Left renal cortex interstitium (tissue), 4 donors: ENCODE measurements around the gene ASTL. TPM values are rescaled to one million over a fixed set of nuclear protein-coding genes. Genes with fewer than 3 reads are reported as not detected.
"Not testable (repeated sequence)": the region's sequence is repeated elsewhere in the genome, so short reads cannot be mapped to it uniquely, and the experiment has no call there.

ENCODE experiments used
- DNase-seq, 4 donors: peaks; one replicate each; pipeline ENCODE4 v3.0.0-alpha.2; 2013; ENCODE audit warnings: low read depth in 4 of 4, low spot score in 2 of 4, missing footprints in 1 of 4
- polyA plus RNA-seq, 4 donors: library from polyadenylated mRNA; unstranded; fragments of 120-200 nt; gene quantifications; one replicate each; pipeline ENCODE4 v1.2.1, GENCODE V29; 2013; ENCODE audit not compliant: insufficient read length in 4 of 4

The ASTL gene
- polyA plus RNA-seq, 4 donors, result 0.13 to 0.27 (median 0.18) TPM

- DNase-seq, result not testable (repeated sequence)
Measured at GRCh38 chr2:96160366-96160765, 22.1 kb upstream of the ASTL start.

GRCh38 chr2:96159084-96159830 lies 21.0 kb upstream of the ASTL start:
- DNase-seq, result no peak

- DNase-seq, result no peak
Measured at GRCh38 chr2:96158554-96158940, 20.2 kb upstream of the ASTL start.

- no peak for DNase-seq
Measured at GRCh38 chr2:96157649-96158553, 19.6 kb upstream of the ASTL start.

- no peak for DNase-seq
Measured at GRCh38 chr2:96156926-96157648, 18.8 kb upstream of the ASTL start.

GRCh38 chr2:96156011-96156820 lies 17.9 kb upstream of the ASTL start:
- DNase-seq, result no peak

GRCh38 chr2:96154506-96155380 lies 16.4 kb upstream of the ASTL start:
- DNase-seq, result no peak

GRCh38 chr2:96153991-96154431 lies 15.7 kb upstream of the ASTL start:
- DNase-seq, result no peak

GRCh38 chr2:96153291-96153713 lies 15.0 kb upstream of the ASTL start:
- no peak for DNase-seq

- no peak for DNase-seq
Measured at GRCh38 chr2:96152304-96153161, 14.2 kb upstream of the ASTL start.

- no peak for DNase-seq
Measured at GRCh38 chr2:96151595-96152303, 13.4 kb upstream of the ASTL start.

- DNase-seq, result no peak
Measured at GRCh38 chr2:96150791-96151594, 12.7 kb upstream of the ASTL start.

- no peak for DNase-seq
Measured at GRCh38 chr2:96150007-96150640, 11.8 kb upstream of the ASTL start.

GRCh38 chr2:96148410-96149217 lies 10.3 kb upstream of the ASTL start:
- peak in 2 of 4 donors; percentile 56 to 63 for DNase-seq

GRCh38 chr2:96147593-96148201 lies 9.4 kb upstream of the ASTL start:
- DNase-seq, result no peak
